MM.1S (cell line): ENCODE measurements around the gene NEDD4L.

ENCODE experiments used
- EZH2 ChIP-seq: fragments of 300-600 bp; sonication (generic); optimal IDR thresholded peaks from 2 replicates; pipeline ENCODE3; 2017; ENCODE audit warnings: low read depth, mild to moderate bottlenecking, antibody characterized with exemption, low read length, mixed read lengths
- TF ChIP-seq, protein P1 (sequence below): fragments of 300-600 bp; sonication (generic); IDR thresholded peaks from 2 replicates; pipeline ENCODE4 v1.5.1; 2016; ENCODE audit warnings: antibody characterized with exemption, low read length, mixed read lengths

DNA sequence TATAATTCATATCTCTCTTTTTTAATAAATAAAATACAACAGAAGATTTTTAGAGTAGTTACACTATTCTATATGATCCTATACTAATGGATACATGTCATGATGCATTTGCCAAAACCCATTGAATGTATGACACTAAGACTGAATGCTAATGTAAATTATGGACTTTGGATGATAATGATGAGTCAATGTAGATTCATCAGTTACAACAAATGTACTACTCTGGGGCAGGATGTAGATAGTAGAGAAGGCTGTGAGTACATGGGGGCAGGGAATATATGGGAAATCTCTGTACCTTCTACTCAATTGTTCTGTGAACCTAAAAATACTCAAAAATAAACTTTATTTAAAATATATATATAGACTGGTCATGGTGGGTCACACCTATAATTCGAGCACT lies 45.6 kb upstream of the NEDD4L start:
- no peak for TF ChIP-seq EZH2
- TF ChIP-seq, protein P1, sequence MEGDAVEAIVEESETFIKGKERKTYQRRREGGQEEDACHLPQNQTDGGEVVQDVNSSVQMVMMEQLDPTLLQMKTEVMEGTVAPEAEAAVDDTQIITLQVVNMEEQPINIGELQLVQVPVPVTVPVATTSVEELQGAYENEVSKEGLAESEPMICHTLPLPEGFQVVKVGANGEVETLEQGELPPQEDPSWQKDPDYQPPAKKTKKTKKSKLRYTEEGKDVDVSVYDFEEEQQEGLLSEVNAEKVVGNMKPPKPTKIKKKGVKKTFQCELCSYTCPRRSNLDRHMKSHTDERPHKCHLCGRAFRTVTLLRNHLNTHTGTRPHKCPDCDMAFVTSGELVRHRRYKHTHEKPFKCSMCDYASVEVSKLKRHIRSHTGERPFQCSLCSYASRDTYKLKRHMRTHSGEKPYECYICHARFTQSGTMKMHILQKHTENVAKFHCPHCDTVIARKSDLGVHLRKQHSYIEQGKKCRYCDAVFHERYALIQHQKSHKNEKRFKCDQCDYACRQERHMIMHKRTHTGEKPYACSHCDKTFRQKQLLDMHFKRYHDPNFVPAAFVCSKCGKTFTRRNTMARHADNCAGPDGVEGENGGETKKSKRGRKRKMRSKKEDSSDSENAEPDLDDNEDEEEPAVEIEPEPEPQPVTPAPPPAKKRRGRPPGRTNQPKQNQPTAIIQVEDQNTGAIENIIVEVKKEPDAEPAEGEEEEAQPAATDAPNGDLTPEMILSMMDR: no peak
